EH (cell line): ENCODE results near the gene PCBP4.

Experiments
- DNase-seq: peaks from one replicate; pipeline ENCODE4 v3.0.0-alpha.2; 2015; ENCODE audit warnings: low read depth

Gene PCBP4

GRCh38 chr3:51955175-51955892 is 11.9 kb downstream of the PCBP4 start, which contains the start of gene GPR62:
Gene GPR62 (plus strand): TSS chr3:51955381. CDS start chr3:51955653, 272 bp downstream.
- no peak for DNase-seq

- no peak for DNase-seq
These were observed 12.5 kb downstream of the PCBP4 start for GRCh38 chr3:51954713-51955112.

DNA sequence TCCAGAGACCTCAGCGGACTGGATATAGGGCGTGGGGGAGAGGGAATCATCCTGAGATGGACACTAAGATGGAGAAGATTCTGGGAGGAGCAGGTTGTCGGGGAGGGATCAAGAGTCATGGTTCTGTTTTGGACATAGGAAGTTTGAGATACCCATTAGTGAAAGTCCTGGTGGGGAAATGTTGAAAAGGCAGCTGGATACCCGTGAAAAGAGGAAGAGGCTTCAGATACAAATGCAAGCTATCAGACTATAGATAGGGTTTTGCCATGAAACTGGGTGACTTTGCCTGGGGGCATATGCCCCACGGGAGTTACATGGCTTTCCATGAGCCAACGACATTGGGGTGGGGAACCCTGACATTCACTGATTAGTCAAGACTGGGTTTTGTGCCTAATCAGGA is 13.1 kb downstream of the PCBP4 start:
- no peak for DNase-seq

DNA sequence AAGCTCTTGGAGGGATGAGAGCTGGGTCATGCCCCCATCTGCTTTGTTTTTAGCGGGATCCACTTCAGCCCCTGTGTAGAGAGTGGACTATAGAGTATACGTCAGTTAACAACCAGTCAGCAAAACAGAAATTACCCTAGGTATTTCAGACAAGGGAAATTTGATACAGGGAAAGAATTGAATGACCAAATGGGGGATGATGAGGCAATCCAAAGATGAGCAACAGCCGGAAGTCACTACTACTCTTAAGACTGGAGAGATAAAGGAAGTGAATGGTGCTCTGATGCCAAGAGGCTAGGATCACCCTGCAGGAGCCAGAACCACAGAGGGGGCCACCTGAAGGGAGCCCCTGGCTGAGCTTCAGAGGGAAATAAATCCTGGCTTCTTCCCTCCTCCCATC is 13.8 kb downstream of the PCBP4 start:
- peak; percentile 88 for DNase-seq

- DNase-seq: no peak
These were observed 16.4 kb downstream of the PCBP4 start for GRCh38 chr3:51950899-51951298.

GRCh38 chr3:51949121-51949520 is 18.1 kb downstream of the PCBP4 start:
- no peak for DNase-seq

GRCh38 chr3:51948016-51948580 is 19.2 kb downstream of the PCBP4 start:
- no peak for DNase-seq

DNA sequence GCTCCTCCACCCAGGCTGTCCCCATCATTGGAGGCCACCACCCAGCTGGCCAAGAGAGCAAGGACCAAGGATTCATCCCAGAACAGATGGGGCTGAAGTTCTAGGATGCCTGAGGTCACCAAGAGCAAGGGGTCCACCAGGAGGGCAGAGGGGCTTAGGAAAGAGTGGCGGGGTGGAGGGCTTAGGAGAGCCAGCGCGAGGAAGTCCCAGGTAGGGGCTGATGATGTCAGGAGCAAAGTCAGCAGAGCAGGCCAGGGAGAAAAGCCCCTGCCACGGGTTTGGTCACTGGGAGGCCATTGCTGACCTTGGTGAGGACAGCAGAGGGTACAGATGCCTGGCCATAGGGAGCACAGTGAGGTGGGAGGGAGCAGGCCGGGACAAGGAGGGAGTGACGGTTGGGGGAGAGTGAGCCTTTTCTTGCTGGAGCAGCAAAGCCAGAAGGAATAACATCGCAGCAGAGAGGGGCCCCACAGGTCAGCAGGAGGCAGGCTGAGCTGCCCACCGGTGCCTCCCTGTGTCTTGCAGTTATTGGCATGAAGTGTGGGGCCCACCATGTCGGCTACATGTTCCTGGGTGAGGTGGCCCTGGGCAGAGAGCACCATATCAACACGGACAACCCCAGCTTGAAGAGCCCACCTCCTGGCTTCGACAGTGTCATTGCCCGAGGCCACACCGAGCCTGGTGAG is 19.9 kb downstream of the PCBP4 start:
- no peak for DNase-seq

DNA sequence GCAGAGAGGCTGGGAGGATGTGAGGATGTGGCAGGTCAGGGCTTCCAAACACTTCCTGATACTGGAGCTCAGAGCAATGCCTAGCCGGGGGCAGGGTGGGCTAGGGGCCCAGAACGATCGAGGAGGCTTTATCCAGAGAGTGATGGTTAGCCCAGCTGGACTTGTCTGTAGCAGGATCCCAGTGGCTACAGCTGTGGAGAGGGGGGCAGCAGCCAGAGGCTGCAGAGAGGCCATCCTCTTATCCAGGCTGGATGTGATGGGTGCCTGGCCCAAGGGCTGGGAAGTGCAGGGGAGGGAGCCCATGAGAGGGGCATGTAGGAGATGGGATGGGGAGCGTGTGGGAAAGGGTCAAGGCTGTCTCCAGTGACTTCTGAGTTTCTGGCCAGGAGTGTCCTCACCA is 20.5 kb downstream of the PCBP4 start:
- DNase-seq: no peak

DNA sequence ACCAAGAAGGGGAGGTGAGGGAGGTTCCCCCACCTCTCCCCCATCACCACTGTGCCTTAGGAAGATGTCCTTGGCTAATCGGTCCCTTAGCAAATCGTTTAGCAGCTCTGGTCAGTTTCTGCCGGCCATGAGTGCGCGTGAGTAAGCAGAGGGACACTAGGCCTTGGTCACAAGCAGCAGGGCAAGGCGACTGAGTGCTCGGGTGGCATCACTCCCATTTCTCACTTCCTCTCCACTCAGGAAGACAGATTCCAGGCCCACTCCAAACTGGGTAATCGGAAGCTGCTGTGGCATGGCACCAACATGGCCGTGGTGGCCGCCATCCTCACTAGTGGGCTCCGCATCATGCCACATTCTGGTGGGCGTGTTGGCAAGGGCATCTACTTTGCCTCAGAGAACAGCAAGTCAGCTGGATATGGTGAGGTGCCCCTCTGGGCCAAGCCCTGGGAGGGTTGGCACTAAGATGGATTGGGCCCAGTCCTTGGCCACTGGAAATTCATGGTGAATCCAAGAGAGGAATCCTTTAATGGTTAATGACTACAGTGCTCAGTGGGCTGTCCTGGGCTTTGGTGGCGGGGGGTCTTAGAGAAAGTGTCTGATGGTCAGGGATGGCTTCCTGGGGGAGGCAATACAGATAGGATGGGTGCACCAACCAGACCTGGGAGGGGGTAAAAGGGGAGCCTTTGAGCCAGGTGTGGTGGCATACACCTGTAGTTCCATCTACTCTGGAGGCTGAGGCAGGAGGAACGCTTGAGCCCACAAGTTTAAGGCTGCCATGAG is 21.1 kb downstream of the PCBP4 start:
- no peak for DNase-seq

DNA sequence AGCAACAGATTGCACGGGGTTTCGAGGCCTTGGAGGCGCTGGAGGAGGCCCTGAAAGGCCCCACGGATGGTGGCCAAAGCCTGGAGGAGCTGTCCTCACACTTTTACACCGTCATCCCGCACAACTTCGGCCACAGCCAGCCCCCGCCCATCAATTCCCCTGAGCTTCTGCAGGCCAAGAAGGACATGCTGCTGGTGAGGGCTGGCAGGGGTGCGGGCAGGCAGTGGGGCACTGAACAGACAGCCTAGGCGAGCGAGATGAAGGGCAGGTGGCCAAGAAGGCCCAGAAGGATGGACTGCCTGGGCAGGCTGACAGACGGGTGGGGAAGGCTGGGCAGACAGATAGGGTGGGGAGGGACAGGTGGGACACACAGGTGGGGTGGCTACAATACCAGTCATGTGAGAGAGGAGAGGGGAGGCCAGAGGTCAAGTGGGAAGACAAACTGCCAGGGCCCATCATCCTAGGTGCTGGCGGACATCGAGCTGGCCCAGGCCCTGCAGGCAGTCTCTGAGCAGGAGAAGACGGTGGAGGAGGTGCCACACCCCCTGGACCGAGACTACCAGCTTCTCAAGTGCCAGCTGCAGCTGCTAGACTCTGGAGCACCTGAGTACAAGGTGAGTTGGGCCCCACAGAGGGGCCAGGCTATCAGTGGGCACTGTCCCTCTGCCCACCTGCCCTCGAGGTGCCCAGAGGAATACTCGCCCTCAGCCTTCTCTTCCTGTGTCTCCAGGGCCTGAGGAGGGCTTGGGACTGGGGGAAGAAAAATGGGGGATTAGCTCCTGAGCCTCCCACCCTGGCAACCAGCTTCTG is 22.0 kb downstream of the PCBP4 start:
- DNase-seq: no peak

DNA sequence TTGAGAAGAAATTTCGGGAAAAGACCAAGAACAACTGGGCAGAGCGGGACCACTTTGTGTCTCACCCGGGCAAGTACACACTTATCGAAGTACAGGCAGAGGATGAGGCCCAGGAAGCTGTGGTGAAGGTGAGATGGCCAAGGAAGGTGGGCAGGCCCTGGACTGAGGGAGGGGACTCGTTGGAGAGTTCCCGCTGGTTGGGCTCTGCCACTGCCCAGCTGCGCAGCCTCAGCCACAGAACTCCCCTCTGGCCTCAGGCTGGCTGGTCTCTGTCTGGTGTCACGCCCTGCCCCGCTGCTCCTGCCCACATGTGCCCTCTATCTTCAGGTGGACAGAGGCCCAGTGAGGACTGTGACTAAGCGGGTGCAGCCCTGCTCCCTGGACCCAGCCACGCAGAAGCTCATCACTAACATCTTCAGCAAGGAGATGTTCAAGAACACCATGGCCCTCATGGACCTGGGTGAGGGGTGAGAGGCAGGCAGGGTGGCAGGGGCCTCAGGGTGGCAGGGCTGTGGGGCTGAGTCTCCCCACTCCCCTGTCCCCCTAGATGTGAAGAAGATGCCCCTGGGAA is 22.7 kb downstream of the PCBP4 start:
- no peak for DNase-seq

DNA sequence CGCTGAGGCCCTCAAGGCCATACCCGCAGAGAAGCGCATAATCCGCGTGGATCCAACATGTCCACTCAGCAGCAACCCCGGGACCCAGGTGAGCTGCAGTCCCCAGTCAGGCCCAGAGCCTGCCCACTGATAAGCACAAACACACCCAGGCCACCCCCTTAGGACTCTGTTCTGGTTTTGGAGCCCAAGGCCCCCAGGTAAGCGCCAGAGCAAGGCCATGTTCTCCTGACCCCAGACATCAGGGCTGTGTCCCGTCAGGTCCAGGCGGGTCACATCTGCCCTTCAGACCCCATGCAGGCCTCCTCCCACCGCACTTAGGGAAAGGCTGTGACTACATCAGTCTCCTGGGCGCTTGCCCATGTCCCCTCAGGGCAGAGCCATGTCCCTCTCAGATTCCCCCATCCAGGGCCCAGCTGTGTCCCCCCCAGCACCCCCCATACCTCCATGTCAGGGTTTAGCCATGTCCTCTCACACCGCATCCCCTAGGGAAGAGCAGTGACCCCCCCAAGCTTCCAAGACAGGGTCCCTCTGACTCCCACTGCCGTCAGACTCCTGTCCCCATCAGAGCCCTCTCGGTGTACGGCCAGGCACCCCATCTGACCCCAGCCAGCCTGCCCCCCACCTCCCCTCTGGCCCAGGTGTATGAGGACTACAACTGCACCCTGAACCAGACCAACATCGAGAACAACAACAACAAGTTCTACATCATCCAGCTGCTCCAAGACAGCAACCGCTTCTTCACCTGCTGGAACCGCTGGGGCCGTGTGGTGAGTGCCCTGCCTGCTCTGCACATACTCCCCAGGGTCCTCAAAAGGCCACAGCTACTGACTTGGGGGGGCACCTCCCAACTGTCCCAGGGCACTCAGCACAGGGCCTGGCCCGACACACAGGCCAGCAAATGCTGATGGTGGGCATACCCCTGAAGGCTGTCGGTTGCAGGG is 23.5 kb downstream of the PCBP4 start:
- DNase-seq: no peak

GRCh38 chr3:51942603-51943450 is 24.4 kb downstream of the PCBP4 start:
- DNase-seq: peak; percentile 83

DNA sequence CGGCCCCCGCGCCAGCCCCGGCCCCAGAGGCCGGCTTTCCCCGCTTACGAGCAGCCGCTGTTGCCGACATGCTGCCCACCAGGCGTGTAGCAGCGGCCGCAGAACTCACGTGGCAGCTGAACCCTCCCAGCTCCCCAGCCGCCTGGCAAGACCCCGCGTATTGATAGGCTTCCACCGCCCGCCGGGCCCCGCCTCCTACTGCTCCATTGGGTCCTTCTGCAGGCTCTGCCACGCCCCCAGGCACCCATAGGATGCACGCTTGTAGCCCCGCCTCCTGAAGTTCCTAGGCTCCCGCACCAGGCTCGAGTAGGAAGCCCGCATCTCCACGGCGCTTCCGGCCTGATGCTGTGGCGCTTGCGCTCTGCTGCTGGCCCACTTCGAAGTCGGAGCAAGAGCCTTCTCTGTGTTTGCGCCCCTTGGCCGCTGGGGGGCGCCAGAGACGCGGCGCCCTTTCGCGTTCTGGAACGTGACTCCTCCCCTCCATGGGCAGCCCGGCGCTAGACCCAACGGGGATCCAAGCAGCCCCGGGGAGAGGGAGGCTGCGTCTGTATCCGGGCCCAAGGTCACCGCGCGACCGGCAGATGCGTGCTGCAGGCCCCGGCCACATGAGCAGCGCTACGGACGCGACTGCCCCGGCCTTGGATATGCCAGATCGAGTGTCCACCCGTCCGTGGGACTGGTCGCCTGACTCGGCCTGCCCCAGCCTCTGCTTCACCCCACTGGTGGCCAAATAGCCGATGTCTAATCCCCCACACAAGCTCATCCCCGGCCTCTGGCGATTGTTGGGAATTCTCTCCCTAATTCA is 25.3 kb downstream of the PCBP4 start, which contains the start of the genes PARP3 and RRP9:
Gene PARP3 (plus strand): TSS at position 566 of the 805 bp plus-strand sequence. CDS start 993 bp downstream, outside the sequence.
Gene RRP9 (minus strand): TSS at position 107 of the 805 bp plus-strand sequence. CDS start 37 bp downstream, at position 70.
- DNase-seq: peak; percentile 100

DNA sequence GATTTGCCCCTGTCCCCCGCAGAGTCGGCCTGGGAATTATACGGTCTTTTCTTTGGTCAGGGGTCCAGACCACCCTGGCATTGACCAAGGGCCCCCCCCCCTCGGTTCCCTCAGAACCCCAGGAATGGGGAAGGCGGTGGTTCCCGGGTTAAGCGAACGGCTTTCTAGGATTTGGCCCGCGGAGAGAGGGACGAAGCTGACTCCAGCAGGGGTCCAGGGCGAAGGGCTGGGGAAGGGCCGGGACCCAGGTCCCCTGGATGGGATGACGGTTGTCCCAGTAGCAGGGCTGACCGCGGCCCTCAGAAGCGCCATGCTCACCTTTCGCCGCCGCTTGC is 25.8 kb downstream of the PCBP4 start:
- DNase-seq: no peak

DNA sequence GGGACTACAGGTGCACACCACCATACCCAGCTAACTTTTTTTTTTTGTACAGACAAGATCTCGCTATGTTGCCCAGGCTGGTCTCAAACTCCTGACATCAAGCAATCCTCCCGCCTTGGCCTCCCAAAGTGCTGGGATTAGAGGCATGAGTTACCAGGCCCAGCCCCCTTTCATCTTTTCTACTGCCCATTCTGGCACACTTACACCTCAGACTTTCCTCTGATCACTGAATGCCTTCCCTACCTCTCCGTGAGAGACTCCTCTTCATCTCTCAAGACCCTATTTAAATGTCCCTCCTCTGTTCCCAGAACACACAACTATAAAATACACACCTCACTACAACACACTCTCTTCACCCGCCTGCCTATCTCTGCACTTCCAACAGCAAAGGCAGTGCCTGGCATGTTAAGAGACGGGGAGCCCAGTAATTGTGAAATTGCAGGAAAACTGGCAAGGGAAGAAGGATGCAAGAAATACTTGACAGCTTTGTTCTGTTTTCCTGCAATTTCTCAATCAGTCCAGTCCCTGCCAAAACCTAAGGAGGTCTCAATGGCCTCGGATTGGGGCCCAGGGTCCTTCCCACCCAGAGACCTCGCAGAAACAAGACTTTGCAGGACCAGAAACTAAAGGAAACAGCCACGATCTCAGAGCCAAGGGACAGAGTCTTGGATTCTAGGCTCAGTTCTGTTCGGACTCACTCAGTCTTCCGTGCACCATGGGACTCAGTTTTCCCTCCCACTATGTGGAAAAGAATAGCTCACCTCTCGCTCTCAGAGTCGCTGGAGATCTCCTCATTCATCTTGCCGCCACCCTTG is 26.4 kb downstream of the PCBP4 start:
- DNase-seq: peak; percentile 32
